Measurements from ENCODE around the gene SYCP2L. TPM values are rescaled to one million over a fixed set of nuclear protein-coding genes. Genes with fewer than 3 reads are reported as not detected.
"Not testable (repeated sequence)": the region's sequence is repeated elsewhere in the genome, so short reads cannot be mapped to it uniquely, and the experiment has no call there.

The SYCP2L gene
- total RNA-seq, 2 experiments from 2014 or later = not detected

- Mint-ChIP-seq H3K27me3 (peaks cover 3% of the 10 kb centered on the region), H3K36me3 (ENCODE audit: low read depth) (no peaks in the 10 kb centered on the region), H3K9me3 (no peaks in the 10 kb centered on the region), H3K4me3 (no peak overlapping the region), H3K27ac (no peak overlapping the region), H3K4me1 (no peaks in the 10 kb centered on the region)
- ChIA-PET POLR2A (no interaction called here), CTCF (interaction anchor here (1.6 kb wide), 1 partner anchor 22 kb away, joined by 6 read pairs; no protein-coding TSS in a partner anchor)
- no peak for DNase-seq
Observed at GRCh38 chr6:10976571-10976970, 89.7 kb downstream of the SYCP2L start.

- H3K4me3 Mint-ChIP-seq = no peak overlapping the region
- no peak for DNase-seq
- no peak overlapping the region for H3K27ac Mint-ChIP-seq
- ChIA-PET POLR2A (no interaction called here), CTCF (no interaction called here)
- H3K4me1 Mint-ChIP-seq = no peaks in the 10 kb centered on the region
- no peaks in the 10 kb centered on the region for H3K9me3 Mint-ChIP-seq
- H3K27me3 Mint-ChIP-seq = peaks cover 3% of the 10 kb centered on the region
- no peaks in the 10 kb centered on the region for H3K36me3 Mint-ChIP-seq (ENCODE audit: low read depth)
Observed at GRCh38 chr6:10977231-10977968, 90.5 kb downstream of the SYCP2L start.

- CTCF ChIA-PET = no interaction called here
- Mint-ChIP-seq H3K36me3 (ENCODE audit: low read depth) (no peaks in the 10 kb centered on the region), H3K9me3 (no peaks in the 10 kb centered on the region), H3K4me3 (no peak overlapping the region), H3K4me1 (no peaks in the 10 kb centered on the region), H3K27ac (no peak overlapping the region), H3K27me3 (peaks cover 4% of the 10 kb centered on the region)
- no peak for DNase-seq
- POLR2A ChIA-PET = no interaction called here
Observed at GRCh38 chr6:10979603-10980002, 92.8 kb downstream of the SYCP2L start.

GRCh38 chr6:10981409-10981808 lies 94.6 kb downstream of the SYCP2L start:
- Mint-ChIP-seq H3K9me3 (no peaks in the 10 kb centered on the region), H3K36me3 (ENCODE audit: low read depth) (no peaks in the 10 kb centered on the region), H3K27me3 (peaks cover 6% of the 10 kb centered on the region), H3K4me1 (no peaks in the 10 kb centered on the region), H3K4me3 (no peak overlapping the region), H3K27ac (no peak overlapping the region)
- no peak for DNase-seq
- ChIA-PET CTCF (no interaction called here), POLR2A (no interaction called here)

GRCh38 chr6:10984959-10985358 lies 98.1 kb downstream of the SYCP2L start:
- CTCF ChIA-PET, H3K4me3 Mint-ChIP-seq, POLR2A ChIA-PET: not testable (repeated sequence)

GRCh38 chr6:10989587-10989986 lies 102.7 kb downstream of the SYCP2L start:
- ChIA-PET POLR2A (no interaction called here), CTCF (no interaction called here)
- no peak for DNase-seq
- Mint-ChIP-seq H3K4me1 (no peaks in the 10 kb centered on the region), H3K36me3 (ENCODE audit: low read depth) (no peaks in the 10 kb centered on the region), H3K27me3 (peaks cover 7% of the 10 kb centered on the region), H3K9me3 (no peaks in the 10 kb centered on the region), H3K27ac (no peak overlapping the region), H3K4me3 (no peak overlapping the region)

More at GRCh38 chr6:10984959-10985358, 98.1 kb downstream of the SYCP2L start:
- H3K9me3 Mint-ChIP-seq; DNase-seq; H3K36me3 Mint-ChIP-seq (ENCODE audit: low read depth); H3K27ac Mint-ChIP-seq; H3K27me3 Mint-ChIP-seq; H3K4me1 Mint-ChIP-seq: not testable (repeated sequence)

- ChIA-PET CTCF (interaction anchor here (0.8 kb wide), 1 partner anchor 513 kb away, joined by 3 read pairs; no protein-coding TSS in a partner anchor), POLR2A (no interaction called here)
- no peak overlapping the region for H3K4me3 Mint-ChIP-seq
- no peaks in the 10 kb centered on the region for H3K4me1 Mint-ChIP-seq
- no peaks in the 10 kb centered on the region for H3K9me3 Mint-ChIP-seq
- peaks cover 6% of the 10 kb centered on the region for H3K27me3 Mint-ChIP-seq
- no peak for DNase-seq
- H3K27ac Mint-ChIP-seq = no peak overlapping the region
- no peaks in the 10 kb centered on the region for H3K36me3 Mint-ChIP-seq (ENCODE audit: low read depth)
Observed at GRCh38 chr6:10991115-10991514, 104.3 kb downstream of the SYCP2L start.

GRCh38 chr6:10993896-10994295 lies 107.0 kb downstream of the SYCP2L start:
- ChIA-PET POLR2A (no interaction called here), CTCF (interaction anchor here (0.6 to 0.7 kb wide), 2 partner anchors 195 to 560 kb away, joined by 3 to 4 read pairs; no protein-coding TSS in a partner anchor)
- Mint-ChIP-seq H3K27ac (no peak overlapping the region), H3K4me3 (no peak overlapping the region), H3K36me3 (ENCODE audit: low read depth) (no peaks in the 10 kb centered on the region), H3K4me1 (no peaks in the 10 kb centered on the region), H3K27me3 (peaks cover 6% of the 10 kb centered on the region), H3K9me3 (no peaks in the 10 kb centered on the region)
- no peak for DNase-seq

- Mint-ChIP-seq H3K9me3 (no peaks in the 10 kb centered on the region), H3K27me3 (peaks cover 11% of the 10 kb centered on the region)
- POLR2A ChIA-PET = no interaction called here
Observed at GRCh38 chr6:10995114-10995707, 108.4 kb downstream of the SYCP2L start.

GRCh38 chr6:10999994-11000393 lies 113.1 kb downstream of the SYCP2L start:
- H3K36me3 Mint-ChIP-seq (ENCODE audit: low read depth) = no peaks in the 10 kb centered on the region
- H3K4me1 Mint-ChIP-seq = no peaks in the 10 kb centered on the region
- no peaks in the 10 kb centered on the region for H3K9me3 Mint-ChIP-seq
- H3K27ac Mint-ChIP-seq = no peak overlapping the region
- POLR2A ChIA-PET = no interaction called here
- CTCF ChIA-PET = no interaction called here
- no peak overlapping the region for H3K4me3 Mint-ChIP-seq
- peaks cover 10% of the 10 kb centered on the region for H3K27me3 Mint-ChIP-seq
- no peak for DNase-seq

More at GRCh38 chr6:10995114-10995707, 108.4 kb downstream of the SYCP2L start:
- no peak for DNase-seq
- Mint-ChIP-seq H3K4me3 (no peak overlapping the region), H3K27ac (no peak overlapping the region), H3K36me3 (ENCODE audit: low read depth) (no peaks in the 10 kb centered on the region), H3K4me1 (no peaks in the 10 kb centered on the region)
- CTCF ChIA-PET = no interaction called here

- no peak overlapping the region for H3K4me3 Mint-ChIP-seq
- H3K9me3 Mint-ChIP-seq = no peaks in the 10 kb centered on the region
- ChIA-PET CTCF (no interaction called here), POLR2A (no interaction called here)
- H3K27me3 Mint-ChIP-seq = peaks cover 13% of the 10 kb centered on the region
- no peak overlapping the region for H3K27ac Mint-ChIP-seq
- no peaks in the 10 kb centered on the region for H3K4me1 Mint-ChIP-seq
- no peak for DNase-seq
- no peaks in the 10 kb centered on the region for H3K36me3 Mint-ChIP-seq (ENCODE audit: low read depth)
Observed at GRCh38 chr6:11002176-11002575, 115.3 kb downstream of the SYCP2L start.

- H3K4me3 Mint-ChIP-seq, CTCF ChIA-PET, POLR2A ChIA-PET: not testable (repeated sequence)
Observed at GRCh38 chr6:11003297-11003696, 116.4 kb downstream of the SYCP2L start.

GRCh38 chr6:11006061-11006460 lies 119.2 kb downstream of the SYCP2L start:
- H3K27ac Mint-ChIP-seq = no peak overlapping the region
- POLR2A ChIA-PET = no interaction called here
- H3K27me3 Mint-ChIP-seq = peaks cover 13% of the 10 kb centered on the region
- DNase-seq = no peak
- H3K4me1 Mint-ChIP-seq = peaks cover 3% of the 10 kb centered on the region
- no peaks in the 10 kb centered on the region for H3K9me3 Mint-ChIP-seq
- H3K4me3 Mint-ChIP-seq = no peak overlapping the region
- CTCF ChIA-PET = interaction anchor here (1.0 kb wide), 1 partner anchor 52 kb away, joined by 3 read pairs; no protein-coding TSS in a partner anchor
- H3K36me3 Mint-ChIP-seq (ENCODE audit: low read depth) = no peaks in the 10 kb centered on the region

More at GRCh38 chr6:11003297-11003696, 116.4 kb downstream of the SYCP2L start:
- not testable (repeated sequence) for H3K4me1 Mint-ChIP-seq; H3K36me3 Mint-ChIP-seq (ENCODE audit: low read depth); H3K27ac Mint-ChIP-seq; DNase-seq; H3K9me3 Mint-ChIP-seq
- peaks cover 12% of the 10 kb centered on the region for H3K27me3 Mint-ChIP-seq
